SU-DHL-6 (cell line): ENCODE data around the gene RFTN1.

ENCODE experiments used
- H2AFZ ChIP-seq: fragments of 200-600 bp; sonication (generic); 2 replicates; pipeline ENCODE4 v1.6.1; 2014; ENCODE audit warnings: low read depth, mild to moderate bottlenecking, moderate library complexity, mixed read lengths, antibody characterized with exemption, low read length; ENCODE audit not compliant: severe bottlenecking
- H3F3A ChIP-seq: fragments of 200-600 bp; shearing (Covaris generic); 2 replicates; pipeline ENCODE4 v1.6.0; 2016; ENCODE audit warnings: antibody characterized with exemption, mild to moderate bottlenecking; ENCODE audit not compliant: insufficient read depth
- H3K27ac ChIP-seq: fragments of 200-600 bp; sonication (generic); 2 replicates; pipeline ENCODE4 v1.5.1; 2016; ENCODE audit warnings: low read depth, mild to moderate bottlenecking, low read length, moderate library complexity, mixed read lengths
- H3K27me3 ChIP-seq: fragments of 200-600 bp; sonication (generic), shearing (Covaris generic); 2 replicates; pipeline ENCODE4 v1.6.0; 2014; ENCODE audit warnings: mild to moderate bottlenecking, low read length
- H3K36me3 ChIP-seq: fragments of 200-600 bp; sonication (generic); 2 replicates; pipeline ENCODE4 v1.6.1; 2014; ENCODE audit warnings: mild to moderate bottlenecking, low read length, mixed read lengths
- H3K4me2 ChIP-seq: fragments of 300-600, 200-600 bp; shearing (Covaris generic), sonication (generic); 2 replicates; pipeline ENCODE4 v1.6.0; 2014; ENCODE audit warnings: low read length, low read depth, mild to moderate bottlenecking; ENCODE audit not compliant: poor library complexity, severe bottlenecking
- H3K4me3 ChIP-seq: fragments of 200-600 bp; sonication (generic); 2 replicates; pipeline ENCODE4 v1.5.1; 2014; ENCODE audit warnings: antibody characterized with exemption, low read length, mild to moderate bottlenecking, mixed read lengths; ENCODE audit not compliant: insufficient read depth, poor library complexity, severe bottlenecking
- H3K79me2 ChIP-seq: fragments of 200-600 bp; sonication (generic); 2 replicates; pipeline ENCODE4 v1.6.1; 2014; ENCODE audit warnings: mild to moderate bottlenecking, low read length, moderate library complexity; ENCODE audit not compliant: insufficient read depth
- H3K9ac ChIP-seq: fragments of 200-600 bp; sonication (generic); 2 replicates; pipeline ENCODE4 v1.7.0; 2014; ENCODE audit warnings: mild to moderate bottlenecking, low read length
- H3K9me2 ChIP-seq: fragments of 200-600 bp; sonication (generic); replicated peaks from 2 replicates; pipeline ENCODE4 v1.6.1; 2014; ENCODE audit warnings: low read length; ENCODE audit not compliant: insufficient read depth
- H3K9me3 ChIP-seq: fragments of 200-600 bp; sonication (generic); 2 replicates; pipeline ENCODE4 v1.6.1; 2014; ENCODE audit warnings: low read length, mixed read lengths; ENCODE audit not compliant: insufficient read depth
- H4K20me1 ChIP-seq: fragments of 200-600 bp; sonication (generic); 2 replicates; pipeline ENCODE4 v1.6.1; 2014; ENCODE audit warnings: low read depth, mild to moderate bottlenecking, antibody characterized with exemption, low read length, moderate library complexity, mixed read lengths
- EZH2phosphoT487 ChIP-seq: fragments of 200-600 bp; sonication (generic), shearing (Covaris generic); conservative IDR thresholded peaks from 2 replicates; pipeline ENCODE4 v1.6.1; 2018; ENCODE audit warnings: mild to moderate bottlenecking, antibody characterized with exemption, low read length, moderate library complexity, mixed read lengths
- TF ChIP-seq, protein P1 (sequence below): fragments of 200-600 bp; sonication (generic); IDR thresholded peaks from one replicate; pipeline ENCODE4 v1.5.1; 2017; ENCODE audit warnings: antibody characterized with exemption, mild to moderate bottlenecking, low read length, moderate library complexity; ENCODE audit not compliant: insufficient read depth, poor library complexity, severe bottlenecking

RFTN1 gene

DNA sequence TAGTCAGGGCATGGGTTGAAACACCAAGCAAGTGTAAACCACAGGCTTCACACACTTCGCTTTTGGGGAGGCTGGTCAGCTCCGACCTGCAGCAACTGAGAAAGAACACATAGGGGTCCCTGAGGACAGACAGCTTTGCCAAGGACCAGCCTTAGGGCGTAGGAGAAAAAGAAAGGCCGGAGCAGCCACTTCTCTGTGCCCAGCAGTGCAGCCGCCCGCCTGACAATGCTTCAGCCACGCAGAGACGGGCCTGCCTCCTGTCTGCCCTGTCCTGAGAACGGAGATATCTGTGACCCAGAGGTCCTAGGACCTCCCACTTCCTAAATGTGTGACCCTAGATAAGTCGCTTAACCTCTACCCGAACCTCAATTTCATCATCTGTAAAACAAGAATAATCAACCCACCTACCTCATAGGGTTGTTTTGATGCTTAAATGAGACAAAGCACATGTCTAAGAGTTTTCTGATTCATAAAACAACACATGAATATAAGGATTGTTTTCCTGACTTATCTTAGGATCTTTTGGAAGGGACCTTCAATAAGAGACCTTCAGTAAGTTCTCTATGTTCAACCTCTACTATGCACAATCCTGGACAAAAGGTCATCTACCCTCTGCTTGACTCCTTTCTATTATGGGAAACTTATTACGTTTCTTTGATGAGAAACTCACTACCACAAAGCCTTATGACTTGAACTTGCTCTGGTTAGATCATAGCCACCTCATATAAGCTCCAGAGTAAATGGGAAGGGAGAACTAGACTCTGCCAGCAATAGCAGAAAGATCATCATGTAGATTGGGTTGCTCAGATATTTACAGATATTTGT is 32.9 kb upstream of the RFTN1 start:
- H3K27me3 ChIP-seq = no peaks in the 10 kb centered on the region
- TF ChIP-seq, protein P1, sequence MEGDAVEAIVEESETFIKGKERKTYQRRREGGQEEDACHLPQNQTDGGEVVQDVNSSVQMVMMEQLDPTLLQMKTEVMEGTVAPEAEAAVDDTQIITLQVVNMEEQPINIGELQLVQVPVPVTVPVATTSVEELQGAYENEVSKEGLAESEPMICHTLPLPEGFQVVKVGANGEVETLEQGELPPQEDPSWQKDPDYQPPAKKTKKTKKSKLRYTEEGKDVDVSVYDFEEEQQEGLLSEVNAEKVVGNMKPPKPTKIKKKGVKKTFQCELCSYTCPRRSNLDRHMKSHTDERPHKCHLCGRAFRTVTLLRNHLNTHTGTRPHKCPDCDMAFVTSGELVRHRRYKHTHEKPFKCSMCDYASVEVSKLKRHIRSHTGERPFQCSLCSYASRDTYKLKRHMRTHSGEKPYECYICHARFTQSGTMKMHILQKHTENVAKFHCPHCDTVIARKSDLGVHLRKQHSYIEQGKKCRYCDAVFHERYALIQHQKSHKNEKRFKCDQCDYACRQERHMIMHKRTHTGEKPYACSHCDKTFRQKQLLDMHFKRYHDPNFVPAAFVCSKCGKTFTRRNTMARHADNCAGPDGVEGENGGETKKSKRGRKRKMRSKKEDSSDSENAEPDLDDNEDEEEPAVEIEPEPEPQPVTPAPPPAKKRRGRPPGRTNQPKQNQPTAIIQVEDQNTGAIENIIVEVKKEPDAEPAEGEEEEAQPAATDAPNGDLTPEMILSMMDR = no peak
- no peak for TF ChIP-seq EZH2phosphoT487
- no peaks in the 10 kb centered on the region for H4K20me1 ChIP-seq
- H2AFZ ChIP-seq = no peak overlapping the region
- H3K4me3 ChIP-seq = no peak overlapping the region
- H3K27ac ChIP-seq = no peak overlapping the region
- no peaks in the 10 kb centered on the region for H3K79me2 ChIP-seq
- no peaks in the 10 kb centered on the region for H3K9me3 ChIP-seq
- no peak overlapping the region for H3K9ac ChIP-seq
- no peaks in the 10 kb centered on the region for H3F3A ChIP-seq
- H3K36me3 ChIP-seq = no peaks in the 10 kb centered on the region
- H3K4me2 ChIP-seq = no peak overlapping the region
- no peaks in the 10 kb centered on the region for H3K9me2 ChIP-seq

DNA sequence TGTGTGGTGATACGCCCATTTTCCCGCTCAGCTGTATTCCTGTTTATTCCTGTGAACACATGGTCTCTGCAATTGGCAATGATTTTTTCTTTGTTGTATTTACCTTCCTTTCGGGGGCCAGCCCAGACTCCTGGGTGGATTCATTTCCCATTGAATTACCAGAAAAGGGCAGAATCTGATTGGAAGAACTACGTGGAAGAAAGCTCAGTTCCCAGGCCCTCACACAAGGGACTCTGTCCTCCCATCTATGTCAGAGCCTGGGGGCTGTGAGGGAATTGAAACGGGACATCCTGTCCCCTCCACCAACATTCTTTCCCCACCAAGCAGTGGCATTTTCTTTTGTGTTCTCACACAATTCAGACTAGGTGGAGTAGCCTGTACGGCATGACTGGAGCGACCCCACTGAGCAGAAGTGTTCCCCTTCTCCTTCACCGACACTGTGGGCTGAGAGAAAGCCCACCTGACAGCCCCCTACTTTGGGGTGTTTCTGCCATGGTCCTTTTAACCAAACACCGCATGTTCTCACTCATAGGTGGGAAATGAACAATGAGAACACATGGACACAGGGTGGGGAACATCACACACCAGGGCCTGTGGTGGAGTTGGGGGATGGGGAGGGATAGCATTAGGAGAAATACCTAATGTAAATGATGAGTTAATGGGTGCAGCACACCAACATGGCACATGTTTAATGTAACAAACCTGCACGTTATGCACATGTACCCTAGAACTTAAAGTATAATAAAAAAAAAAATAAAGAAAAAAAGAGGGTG is 32.1 kb upstream of the RFTN1 start:
- no peaks in the 10 kb centered on the region for H3K79me2 ChIP-seq
- H3F3A ChIP-seq = no peaks in the 10 kb centered on the region
- no peaks in the 10 kb centered on the region for H3K9me3 ChIP-seq
- no peak overlapping the region for H3K9ac ChIP-seq
- no peaks in the 10 kb centered on the region for H4K20me1 ChIP-seq
- H3K4me3 ChIP-seq = no peak overlapping the region
- no peaks in the 10 kb centered on the region for H3K9me2 ChIP-seq
- no peaks in the 10 kb centered on the region for H3K27me3 ChIP-seq
- no peaks in the 10 kb centered on the region for H3K36me3 ChIP-seq
- H3K27ac ChIP-seq = no peak overlapping the region
- no peak for TF ChIP-seq EZH2phosphoT487
- H2AFZ ChIP-seq = no peak overlapping the region
- H3K4me2 ChIP-seq = no peak overlapping the region

DNA sequence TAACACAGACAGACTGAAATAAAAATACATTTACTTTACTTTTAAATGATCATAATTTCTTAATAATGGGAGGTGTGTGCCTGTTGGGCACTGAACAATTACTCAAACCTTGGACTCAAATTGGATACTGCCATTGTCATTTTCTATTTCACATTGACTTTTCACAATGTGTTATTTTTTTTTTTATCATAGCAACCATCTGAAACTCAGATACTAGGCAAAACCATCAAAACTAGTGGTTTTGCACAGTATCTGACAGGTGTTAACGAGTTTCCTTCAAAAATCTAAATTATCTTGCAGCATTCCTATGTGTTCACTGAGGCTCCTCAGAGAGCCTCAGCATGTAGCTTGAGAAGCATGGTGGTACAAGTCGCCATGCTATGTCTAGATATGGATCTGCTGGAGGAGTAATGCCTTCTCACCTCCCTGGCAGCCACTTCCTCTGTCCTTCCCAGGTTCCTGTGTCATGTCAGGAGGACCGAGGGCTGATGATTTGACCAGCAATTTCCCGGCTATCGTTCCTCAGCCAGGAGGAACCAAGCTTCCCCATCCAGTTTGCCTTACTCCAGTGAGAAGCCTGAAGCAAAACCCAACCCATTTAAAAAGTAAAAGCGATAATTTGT is 29.9 kb upstream of the RFTN1 start:
- TF ChIP-seq, protein P1 = no peak
- TF ChIP-seq EZH2phosphoT487 = no peak
- H3K79me2 ChIP-seq = no peaks in the 10 kb centered on the region
- H3K36me3 ChIP-seq = no peaks in the 10 kb centered on the region
- H4K20me1 ChIP-seq = no peaks in the 10 kb centered on the region
- no peaks in the 10 kb centered on the region for H3F3A ChIP-seq
- no peak overlapping the region for H3K4me2 ChIP-seq
- no peak overlapping the region for H2AFZ ChIP-seq
- no peak overlapping the region for H3K9ac ChIP-seq
- no peaks in the 10 kb centered on the region for H3K9me2 ChIP-seq
- no peak overlapping the region for H3K27ac ChIP-seq
- no peaks in the 10 kb centered on the region for H3K27me3 ChIP-seq
- no peak overlapping the region for H3K4me3 ChIP-seq
- H3K9me3 ChIP-seq = no peaks in the 10 kb centered on the region
